ENCODE results near the gene ART1. TPM values are rescaled to one million over a fixed set of nuclear protein-coding genes. Genes with fewer than 3 reads are reported as not detected.

Gene ART1
- total RNA-seq, 1 donor from 2014 or later: not detected

DNA sequence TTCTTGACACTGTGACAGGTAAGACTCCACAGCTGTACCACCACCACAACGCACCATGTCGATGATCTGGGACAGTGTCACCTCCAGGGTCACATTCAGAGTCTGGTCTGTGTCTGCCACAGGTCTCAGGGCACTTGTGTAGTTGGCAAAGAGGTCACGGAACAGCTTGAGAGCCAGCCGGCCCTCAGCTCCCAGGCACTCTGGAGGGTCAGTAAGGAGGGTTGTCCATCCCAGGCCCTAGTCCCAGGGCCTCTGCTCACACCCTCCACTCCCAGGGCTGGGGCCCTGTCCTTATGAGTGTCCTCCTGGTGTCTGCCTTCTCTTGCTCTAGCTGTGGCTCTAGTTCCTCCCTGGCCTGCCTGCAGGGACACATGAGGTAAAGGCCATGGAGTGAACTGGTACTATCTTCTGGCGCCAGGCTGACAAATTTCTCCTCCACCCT lies 24.8 kb downstream of the ART1 start:
- TF ChIP-seq, protein P1, sequence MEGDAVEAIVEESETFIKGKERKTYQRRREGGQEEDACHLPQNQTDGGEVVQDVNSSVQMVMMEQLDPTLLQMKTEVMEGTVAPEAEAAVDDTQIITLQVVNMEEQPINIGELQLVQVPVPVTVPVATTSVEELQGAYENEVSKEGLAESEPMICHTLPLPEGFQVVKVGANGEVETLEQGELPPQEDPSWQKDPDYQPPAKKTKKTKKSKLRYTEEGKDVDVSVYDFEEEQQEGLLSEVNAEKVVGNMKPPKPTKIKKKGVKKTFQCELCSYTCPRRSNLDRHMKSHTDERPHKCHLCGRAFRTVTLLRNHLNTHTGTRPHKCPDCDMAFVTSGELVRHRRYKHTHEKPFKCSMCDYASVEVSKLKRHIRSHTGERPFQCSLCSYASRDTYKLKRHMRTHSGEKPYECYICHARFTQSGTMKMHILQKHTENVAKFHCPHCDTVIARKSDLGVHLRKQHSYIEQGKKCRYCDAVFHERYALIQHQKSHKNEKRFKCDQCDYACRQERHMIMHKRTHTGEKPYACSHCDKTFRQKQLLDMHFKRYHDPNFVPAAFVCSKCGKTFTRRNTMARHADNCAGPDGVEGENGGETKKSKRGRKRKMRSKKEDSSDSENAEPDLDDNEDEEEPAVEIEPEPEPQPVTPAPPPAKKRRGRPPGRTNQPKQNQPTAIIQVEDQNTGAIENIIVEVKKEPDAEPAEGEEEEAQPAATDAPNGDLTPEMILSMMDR (conservative IDR thresholded peaks at IDR 0.05): no peak
- Mint-ChIP-seq H3K36me3 (peaks cover 19% of the 10 kb centered on the region), H3K27ac (no peak overlapping the region), H3K4me3 (no peak overlapping the region), H3K4me1 (ENCODE audit: unreplicated experiment) (peaks cover 13% of the 10 kb centered on the region), H3K27me3 (no peaks in the 10 kb centered on the region), H3K9me3 (no peaks in the 10 kb centered on the region)
- DNase-seq (ENCODE audit: extremely low spot score, unreplicated experiment): no peak

DNA sequence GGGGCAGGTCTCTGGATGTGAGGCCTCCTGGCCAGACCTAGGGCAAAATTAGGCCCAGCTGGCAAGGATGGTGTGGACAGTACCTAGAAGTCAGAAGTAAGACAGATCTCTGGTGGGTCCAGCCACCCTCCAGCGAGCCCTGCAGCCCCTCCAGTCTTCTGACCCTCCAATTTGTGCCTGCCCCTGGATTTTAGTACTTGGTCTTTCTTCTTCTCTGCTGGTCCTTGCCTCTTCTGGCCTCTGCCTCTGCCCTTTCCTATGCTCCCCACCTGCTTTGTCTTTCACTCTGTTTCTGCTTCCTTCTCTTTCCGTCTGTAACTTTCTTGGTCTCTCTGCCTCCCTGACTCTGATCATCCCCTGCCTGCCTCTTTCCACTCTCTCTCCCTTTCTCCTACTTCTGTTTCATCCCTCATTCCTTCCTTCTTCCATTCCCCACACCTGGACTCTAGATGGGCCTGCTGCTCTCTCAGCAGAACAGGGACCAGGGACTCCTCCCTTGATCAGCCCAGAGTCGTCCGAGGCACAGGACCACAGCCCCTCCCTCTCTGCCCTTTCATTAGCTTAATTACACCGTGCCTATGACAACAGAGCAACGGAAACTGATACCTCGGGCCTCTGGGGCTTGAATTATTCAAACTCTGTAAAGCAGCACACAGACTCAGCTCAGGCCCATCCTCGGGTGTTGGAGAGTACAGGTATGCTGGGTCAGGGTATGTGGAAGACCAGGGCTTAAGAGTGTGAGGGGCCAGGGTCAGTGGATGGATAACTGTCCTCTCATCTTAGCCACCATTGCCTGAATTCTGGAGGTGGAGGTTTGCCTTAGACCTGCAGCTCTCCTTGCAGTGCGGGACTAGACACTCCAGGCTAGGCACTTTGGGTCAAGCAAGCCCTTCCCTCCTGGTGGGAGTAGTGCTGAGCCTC lies 26.7 kb downstream of the ART1 start, which contains the start of gene CHRNA10:
TSS of gene CHRNA10 (minus strand) at position 51 of the 921 bp plus-strand sequence. CDS start 72 bp downstream, outside the sequence.
- DNase-seq (ENCODE audit: extremely low spot score, unreplicated experiment): no peak
- H3K36me3 Mint-ChIP-seq: peaks cover 25% of the 10 kb centered on the region
- no peak within 1 kb of the TSS for H3K27ac Mint-ChIP-seq
- H3K9me3 Mint-ChIP-seq: no peaks in the 10 kb centered on the region
- H3K27me3 Mint-ChIP-seq: no peaks in the 10 kb centered on the region
- H3K4me3 Mint-ChIP-seq: no peak within 1 kb of the TSS
- H3K4me1 Mint-ChIP-seq (ENCODE audit: unreplicated experiment): peaks cover 13% of the 10 kb centered on the region
- TF ChIP-seq, protein P1 (conservative IDR thresholded peaks at IDR 0.05): no peak

DNA sequence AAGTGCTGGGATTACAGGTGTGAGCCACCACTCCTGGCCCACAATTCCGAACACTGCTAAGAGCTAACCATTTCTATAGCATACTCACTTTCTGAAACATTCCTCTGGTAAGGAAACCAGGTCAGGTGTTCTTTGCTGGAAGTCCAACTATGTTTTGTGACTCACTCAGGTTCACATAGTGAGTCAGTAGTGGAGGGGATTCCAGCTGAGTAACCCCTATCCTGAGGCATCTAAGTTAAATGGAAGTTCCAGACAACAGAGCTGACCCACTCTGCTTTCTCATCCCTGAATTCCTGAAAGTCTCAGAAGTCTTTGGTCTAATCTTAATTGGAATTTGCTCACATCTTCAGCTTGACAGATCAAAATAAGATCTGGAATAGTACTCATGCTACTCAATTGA lies 29.3 kb downstream of the ART1 start:
- TF ChIP-seq, protein P1 (conservative IDR thresholded peaks at IDR 0.05): no peak
- Mint-ChIP-seq H3K27ac (no peak overlapping the region), H3K4me3 (no peak overlapping the region), H3K4me1 (ENCODE audit: unreplicated experiment) (peaks cover 13% of the 10 kb centered on the region), H3K27me3 (no peaks in the 10 kb centered on the region), H3K36me3 (peaks cover 37% of the 10 kb centered on the region), H3K9me3 (no peaks in the 10 kb centered on the region)
- no peak for DNase-seq (ENCODE audit: extremely low spot score, unreplicated experiment)

DNA sequence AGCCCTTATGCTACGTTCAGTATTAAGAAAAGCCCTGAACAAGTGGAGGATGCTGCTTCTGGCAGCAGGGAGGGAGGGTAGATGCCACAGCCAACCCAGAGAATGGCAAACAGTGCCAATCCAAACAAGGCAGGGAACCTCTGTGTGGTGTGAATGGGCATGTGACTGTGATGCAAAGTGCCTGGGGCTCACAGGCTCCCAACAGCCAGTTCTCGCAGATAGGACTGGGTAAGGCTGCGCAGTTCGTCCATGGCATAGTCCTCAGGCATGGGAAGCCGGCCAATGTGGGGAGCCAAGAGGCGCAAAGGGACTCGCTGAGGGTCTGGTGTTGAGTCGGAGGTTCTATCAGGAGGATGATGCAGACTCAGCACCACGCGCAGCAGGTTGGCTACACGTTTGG lies 31.0 kb downstream of the ART1 start:
- H3K4me1 Mint-ChIP-seq (ENCODE audit: unreplicated experiment): peaks cover 13% of the 10 kb centered on the region
- peaks cover 33% of the 10 kb centered on the region for H3K36me3 Mint-ChIP-seq
- TF ChIP-seq, protein P1 (conservative IDR thresholded peaks at IDR 0.05): no peak
- H3K27ac Mint-ChIP-seq: no peak overlapping the region
- H3K9me3 Mint-ChIP-seq: no peaks in the 10 kb centered on the region
- DNase-seq (ENCODE audit: extremely low spot score, unreplicated experiment): no peak
- H3K4me3 Mint-ChIP-seq: no peak overlapping the region
- no peaks in the 10 kb centered on the region for H3K27me3 Mint-ChIP-seq

DNA sequence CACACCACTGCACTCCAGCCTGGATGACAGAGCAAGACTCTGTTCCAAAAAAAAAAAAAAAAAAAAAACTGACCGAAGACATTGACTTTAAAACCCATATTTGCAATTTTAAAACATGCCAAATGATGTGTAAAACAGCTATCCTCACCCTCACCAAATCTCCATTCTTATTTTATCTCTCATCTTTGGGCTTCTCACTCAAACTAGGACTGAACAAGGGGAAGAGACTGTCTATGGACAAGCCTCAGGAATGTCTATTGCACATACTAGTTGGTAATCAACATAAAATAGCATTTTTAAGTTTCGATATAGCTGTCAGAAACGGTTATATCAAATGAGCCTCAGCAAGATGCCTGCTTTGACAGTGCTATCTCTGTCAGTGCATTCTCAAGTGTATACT lies 34.1 kb downstream of the ART1 start:
- Mint-ChIP-seq H3K4me1 (ENCODE audit: unreplicated experiment) (no peaks in the 10 kb centered on the region), H3K27ac (no peak overlapping the region), H3K27me3 (no peaks in the 10 kb centered on the region), H3K4me3 (no peak overlapping the region), H3K9me3 (no peaks in the 10 kb centered on the region), H3K36me3 (peaks cover 35% of the 10 kb centered on the region)
- TF ChIP-seq, protein P1 (conservative IDR thresholded peaks at IDR 0.05): no peak
- no peak for DNase-seq (ENCODE audit: extremely low spot score, unreplicated experiment)
